ENCODE measurements around the gene ANAPC15.

ANAPC15 gene

DNA sequence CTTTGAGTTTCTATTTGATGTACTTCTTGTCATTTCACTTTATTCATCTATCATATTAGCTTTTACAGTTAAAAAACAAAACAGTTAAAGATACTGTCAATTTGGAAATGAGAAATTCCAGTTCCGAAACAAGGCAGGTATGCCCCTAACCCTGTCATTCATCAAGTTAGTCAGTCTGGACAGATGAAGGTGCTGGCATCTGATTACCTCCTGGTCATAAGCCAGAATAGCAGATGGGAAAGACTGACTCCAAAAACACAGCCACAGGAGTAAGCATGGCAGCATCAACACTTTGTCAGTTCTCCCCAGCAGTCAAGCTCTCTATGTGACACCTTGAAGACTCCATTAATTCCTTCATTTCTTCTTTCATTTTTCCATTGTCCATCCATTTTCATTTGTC is 27.5 kb downstream of the ANAPC15 start:
- H3K9me3 ChIP-seq (ENCODE audit: control insufficient read depth, insufficient read depth, low read depth, low read length), result no peaks in the 10 kb centered on the region
- H3K9ac ChIP-seq (ENCODE audit: low read length), result no peak overlapping the region
- no peaks in the 10 kb centered on the region for H3K27me3 ChIP-seq (ENCODE audit: control insufficient read depth, insufficient read depth, low read length)
- H3K4me3 ChIP-seq (ENCODE audit: low read depth, low read length), result no peak overlapping the region
- 0 out of 2 replicates have a peak, but pooled peaks cover 8% of the 10 kb centered on the region for H3K4me1 ChIP-seq (ENCODE audit: control insufficient read depth, insufficient read depth, low read length)
- peaks cover 15% of the 10 kb centered on the region; the same call in 1 of the 2 replicates for H3K36me3 ChIP-seq (ENCODE audit: control insufficient read depth, insufficient read depth, low read length)
- no peak overlapping the region for H3K27ac ChIP-seq (ENCODE audit: low read depth, low read length)

DNA sequence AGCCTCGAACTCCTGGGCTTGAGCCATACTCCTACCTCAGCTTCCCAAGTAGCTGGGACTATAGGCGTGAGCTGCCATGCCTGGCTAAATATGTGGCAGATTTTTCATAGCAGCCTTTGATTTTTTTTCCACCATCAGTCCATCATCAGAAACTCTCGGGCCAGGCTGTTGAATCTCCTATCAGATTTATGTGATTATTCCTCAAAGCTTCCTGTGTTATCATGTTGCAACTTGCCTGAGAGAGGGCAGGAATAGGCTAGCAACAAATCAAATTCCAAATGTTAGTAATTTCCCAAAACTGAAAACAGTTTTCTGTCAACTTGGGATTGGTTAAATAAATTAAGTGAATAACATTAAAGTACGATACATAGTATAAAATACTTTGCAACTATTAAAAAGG is 28.4 kb downstream of the ANAPC15 start:
- no peaks in the 10 kb centered on the region for H3K27me3 ChIP-seq (ENCODE audit: control insufficient read depth, insufficient read depth, low read length)
- H3K9me3 ChIP-seq (ENCODE audit: control insufficient read depth, insufficient read depth, low read depth, low read length), result no peaks in the 10 kb centered on the region
- H3K27ac ChIP-seq (ENCODE audit: low read depth, low read length), result no peak overlapping the region
- peaks cover 11% of the 10 kb centered on the region; the same call in 1 of the 2 replicates for H3K36me3 ChIP-seq (ENCODE audit: control insufficient read depth, insufficient read depth, low read length)
- 0 out of 2 replicates have a peak, but pooled peaks cover 8% of the 10 kb centered on the region for H3K4me1 ChIP-seq (ENCODE audit: control insufficient read depth, insufficient read depth, low read length)
- H3K4me3 ChIP-seq (ENCODE audit: low read depth, low read length), result no peak overlapping the region
- no peak overlapping the region for H3K9ac ChIP-seq (ENCODE audit: low read length)

DNA sequence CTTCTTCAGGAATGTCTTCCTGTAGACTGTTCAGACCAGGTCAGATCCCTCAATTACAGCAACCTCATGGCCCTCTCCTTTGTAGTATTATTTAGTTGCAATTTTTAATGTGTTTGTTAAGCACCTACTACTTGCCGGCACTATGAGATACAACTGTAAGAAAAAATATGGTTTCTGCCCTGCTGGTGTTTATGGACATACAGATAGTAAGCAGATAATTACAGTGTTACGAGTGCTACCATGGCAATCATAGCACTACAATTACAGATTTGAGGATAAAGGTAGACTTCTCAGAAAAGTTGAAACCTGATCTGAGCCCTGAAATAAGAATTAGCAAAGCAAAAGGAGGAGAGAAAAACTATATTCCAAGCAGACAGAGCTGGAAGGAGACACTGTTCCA is 29.1 kb downstream of the ANAPC15 start:
- peaks cover 5% of the 10 kb centered on the region; the same call in 1 of the 2 replicates for H3K36me3 ChIP-seq (ENCODE audit: control insufficient read depth, insufficient read depth, low read length)
- H3K4me1 ChIP-seq (ENCODE audit: control insufficient read depth, insufficient read depth, low read length), result peaks cover 12% of the 10 kb centered on the region; the same call in 1 of the 2 replicates
- H3K4me3 ChIP-seq (ENCODE audit: low read depth, low read length), result no peak overlapping the region
- H3K9ac ChIP-seq (ENCODE audit: low read length), result no peak overlapping the region
- no peaks in the 10 kb centered on the region for H3K27me3 ChIP-seq (ENCODE audit: control insufficient read depth, insufficient read depth, low read length)
- H3K9me3 ChIP-seq (ENCODE audit: control insufficient read depth, insufficient read depth, low read depth, low read length), result no peaks in the 10 kb centered on the region
- H3K27ac ChIP-seq (ENCODE audit: low read depth, low read length), result no peak overlapping the region

GRCh38 chr11:72081821-72082453 is 30.6 kb downstream of the ANAPC15 start:
- Histone ChIP-seq H3K9ac (ENCODE audit: low read length) (no peak overlapping the region), H3K4me3 (ENCODE audit: low read depth, low read length) (no peak overlapping the region), H3K27ac (ENCODE audit: low read depth, low read length) (no peak overlapping the region; the same call in 1 of the 2 replicates), H3K9me3 (ENCODE audit: control insufficient read depth, insufficient read depth, low read depth, low read length) (no peaks in the 10 kb centered on the region), H3K27me3 (ENCODE audit: control insufficient read depth, insufficient read depth, low read length) (no peaks in the 10 kb centered on the region), H3K4me1 (ENCODE audit: control insufficient read depth, insufficient read depth, low read length) (peaks cover 12% of the 10 kb centered on the region; the same call in 1 of the 2 replicates), H3K36me3 (ENCODE audit: control insufficient read depth, insufficient read depth, low read length) (no peaks in the 10 kb centered on the region)

- H3K9me3 ChIP-seq (ENCODE audit: control insufficient read depth, insufficient read depth, low read depth, low read length), result no peaks in the 10 kb centered on the region
- H3K4me3 ChIP-seq (ENCODE audit: low read depth, low read length), result peak overlapping the region; percentile 68
- H3K27ac ChIP-seq (ENCODE audit: low read depth, low read length), result peak overlapping the region; percentile 64
- no peaks in the 10 kb centered on the region for H3K36me3 ChIP-seq (ENCODE audit: control insufficient read depth, insufficient read depth, low read length)
- no peaks in the 10 kb centered on the region for H3K27me3 ChIP-seq (ENCODE audit: control insufficient read depth, insufficient read depth, low read length)
- H3K4me1 ChIP-seq (ENCODE audit: control insufficient read depth, insufficient read depth, low read length), result peaks cover 12% of the 10 kb centered on the region; the same call in 1 of the 2 replicates
- peak overlapping the region; percentile 83 for H3K9ac ChIP-seq (ENCODE audit: low read length)
These were observed 31.3 kb downstream of the ANAPC15 start for GRCh38 chr11:72081184-72081644.

- Histone ChIP-seq H3K9ac (ENCODE audit: low read length) (peak within 1 kb of the TSS; percentile 83), H3K4me3 (ENCODE audit: low read depth, low read length) (peak within 1 kb of the TSS; percentile 98), H3K27ac (ENCODE audit: low read depth, low read length) (peak within 1 kb of the TSS; percentile 68), H3K9me3 (ENCODE audit: control insufficient read depth, insufficient read depth, low read depth, low read length) (no peaks in the 10 kb centered on the region), H3K36me3 (ENCODE audit: control insufficient read depth, insufficient read depth, low read length) (no peaks in the 10 kb centered on the region), H3K27me3 (ENCODE audit: control insufficient read depth, insufficient read depth, low read length) (no peaks in the 10 kb centered on the region), H3K4me1 (ENCODE audit: control insufficient read depth, insufficient read depth, low read length) (peaks cover 12% of the 10 kb centered on the region; the same call in 1 of the 2 replicates)
These were observed 31.9 kb downstream of the ANAPC15 start, which contains the start of the genes LRRC51 and NUMA1 for GRCh38 chr11:72080326-72081183. Gene LRRC51 (plus strand): TSS chr11:72080850. CDS start chr11:72089084, 8,234 bp downstream. Gene NUMA1 (minus strand): TSS chr11:72080542. CDS start chr11:72035943, 44,599 bp downstream.

- Histone ChIP-seq H3K4me3 (ENCODE audit: low read depth, low read length) (peak overlapping the region; percentile 98), H3K4me1 (ENCODE audit: control insufficient read depth, insufficient read depth, low read length) (peaks cover 12% of the 10 kb centered on the region; the same call in 1 of the 2 replicates), H3K9me3 (ENCODE audit: control insufficient read depth, insufficient read depth, low read depth, low read length) (no peaks in the 10 kb centered on the region), H3K27me3 (ENCODE audit: control insufficient read depth, insufficient read depth, low read length) (no peaks in the 10 kb centered on the region), H3K9ac (ENCODE audit: low read length) (peak overlapping the region; percentile 77), H3K27ac (ENCODE audit: low read depth, low read length) (peak overlapping the region; percentile 68; the same call in 1 of the 2 replicates), H3K36me3 (ENCODE audit: control insufficient read depth, insufficient read depth, low read length) (no peaks in the 10 kb centered on the region)
These were observed 32.6 kb downstream of the ANAPC15 start for GRCh38 chr11:72079819-72080325.

- no peak overlapping the region for H3K27ac ChIP-seq (ENCODE audit: low read depth, low read length)
These were observed 34.0 kb downstream of the ANAPC15 start for GRCh38 chr11:72078477-72078876.

GRCh38 chr11:72075756-72076155 is 36.7 kb downstream of the ANAPC15 start:
- peaks cover 11% of the 10 kb centered on the region for H3K4me1 ChIP-seq (ENCODE audit: control insufficient read depth, insufficient read depth, low read length)

More at GRCh38 chr11:72078477-72078876, 34.0 kb downstream of the ANAPC15 start:
- Histone ChIP-seq H3K36me3 (ENCODE audit: control insufficient read depth, insufficient read depth, low read length) (peaks cover 2% of the 10 kb centered on the region; the same call in 1 of the 2 replicates), H3K4me1 (ENCODE audit: control insufficient read depth, insufficient read depth, low read length) (peaks cover 12% of the 10 kb centered on the region), H3K9me3 (ENCODE audit: control insufficient read depth, insufficient read depth, low read depth, low read length) (no peaks in the 10 kb centered on the region), H3K27me3 (ENCODE audit: control insufficient read depth, insufficient read depth, low read length) (no peaks in the 10 kb centered on the region), H3K9ac (ENCODE audit: low read length) (no peak overlapping the region), H3K4me3 (ENCODE audit: low read depth, low read length) (peak overlapping the region; percentile 98)

GRCh38 chr11:72075109-72075508 is 37.4 kb downstream of the ANAPC15 start:
- Histone ChIP-seq H3K27ac (ENCODE audit: low read depth, low read length) (no peak overlapping the region), H3K36me3 (ENCODE audit: control insufficient read depth, insufficient read depth, low read length) (peaks cover 3% of the 10 kb centered on the region; the same call in 1 of the 2 replicates), H3K9ac (ENCODE audit: low read length) (no peak overlapping the region), H3K4me3 (ENCODE audit: low read depth, low read length) (no peak overlapping the region), H3K9me3 (ENCODE audit: control insufficient read depth, insufficient read depth, low read depth, low read length) (no peaks in the 10 kb centered on the region), H3K27me3 (ENCODE audit: control insufficient read depth, insufficient read depth, low read length) (no peaks in the 10 kb centered on the region), H3K4me1 (ENCODE audit: control insufficient read depth, insufficient read depth, low read length) (peaks cover 16% of the 10 kb centered on the region)

More at GRCh38 chr11:72075756-72076155, 36.7 kb downstream of the ANAPC15 start:
- H3K27me3 ChIP-seq (ENCODE audit: control insufficient read depth, insufficient read depth, low read length), result no peaks in the 10 kb centered on the region
- no peak overlapping the region for H3K4me3 ChIP-seq (ENCODE audit: low read depth, low read length)
- H3K9ac ChIP-seq (ENCODE audit: low read length), result no peak overlapping the region
- no peak overlapping the region for H3K27ac ChIP-seq (ENCODE audit: low read depth, low read length)
- H3K9me3 ChIP-seq (ENCODE audit: control insufficient read depth, insufficient read depth, low read depth, low read length), result no peaks in the 10 kb centered on the region
- H3K36me3 ChIP-seq (ENCODE audit: control insufficient read depth, insufficient read depth, low read length), result peaks cover 3% of the 10 kb centered on the region; the same call in 1 of the 2 replicates
